Mesodermal cell (in vitro differentiated cells): Measurements from ENCODE around the gene WRAP53.
A peak's percentile ranks its signal among the peaks of the same experiment; 100 is the strongest.

Experiments
- H3K27ac ChIP-seq: 2 replicates; pipeline ENCODE4 v1.7.0; 2013; ENCODE audit warnings: mild to moderate bottlenecking, low read depth, low read length, moderate library complexity; ENCODE audit not compliant: severe bottlenecking
- H3K36me3 ChIP-seq: 2 replicates; pipeline ENCODE4 v1.7.1; 2013; ENCODE audit warnings: mild to moderate bottlenecking, low read length, moderate library complexity; ENCODE audit not compliant: control insufficient read depth, insufficient read depth
- H3K4me1 ChIP-seq: one replicate; pipeline ENCODE4 v1.7.1; 2013; ENCODE audit warnings: mild to moderate bottlenecking, low read length; ENCODE audit not compliant: insufficient read depth, control insufficient read depth, poor library complexity, severe bottlenecking
- H3K4me3 ChIP-seq: 2 replicates; pipeline ENCODE4 v1.7.0; 2013; ENCODE audit warnings: low read length, control low read depth, mild to moderate bottlenecking; ENCODE audit not compliant: insufficient read depth, poor library complexity, severe bottlenecking; ENCODE audit errors: extremely low read depth
- H3K9me3 ChIP-seq: 2 replicates; pipeline ENCODE4 v1.7.1; 2013; ENCODE audit warnings: mild to moderate bottlenecking, low read length, moderate library complexity; ENCODE audit not compliant: control insufficient read depth
- WGBS, 2 experiments: methylation state at CpG; one replicate each; pipeline ENCODE4 v1.1.5; 2013; ENCODE audit warnings: missing lambda C conversion rate in 2 of 2; ENCODE audit not compliant: insufficient coverage in 2 of 2; 5-methylcytosine and 5-hydroxymethylcytosine counted together

Gene WRAP53

DNA sequence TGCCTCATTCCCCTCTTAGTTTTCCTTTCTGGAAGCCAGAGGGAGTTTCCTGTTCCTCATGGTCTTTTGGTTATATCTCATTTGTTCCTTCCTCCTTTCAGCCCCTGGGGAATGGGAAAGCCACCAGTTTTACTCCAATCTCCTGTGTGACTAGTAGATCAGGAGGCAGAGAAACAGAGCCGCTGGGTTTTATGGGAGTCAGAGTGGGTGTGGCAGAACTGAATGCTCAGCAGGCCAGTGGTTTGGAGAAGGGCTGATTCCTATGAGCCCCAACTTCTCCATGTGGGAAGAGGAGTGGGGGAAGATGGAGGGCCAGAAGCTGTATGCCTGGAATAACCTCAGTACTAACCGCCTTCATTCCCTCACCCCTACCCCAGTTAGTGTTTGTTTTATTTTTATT is 33.3 kb downstream of the WRAP53 start:
- no CpG with 5 or more reads among the region's 2 CpGs for WGBS, 2 experiments
- H3K4me3 ChIP-seq = no peak overlapping the region
- H3K27ac ChIP-seq = no peak overlapping the region
- no peaks in the 10 kb centered on the region for H3K9me3 ChIP-seq
- no peaks in the 10 kb centered on the region for H3K36me3 ChIP-seq
- H3K4me1 ChIP-seq = no peaks in the 10 kb centered on the region

DNA sequence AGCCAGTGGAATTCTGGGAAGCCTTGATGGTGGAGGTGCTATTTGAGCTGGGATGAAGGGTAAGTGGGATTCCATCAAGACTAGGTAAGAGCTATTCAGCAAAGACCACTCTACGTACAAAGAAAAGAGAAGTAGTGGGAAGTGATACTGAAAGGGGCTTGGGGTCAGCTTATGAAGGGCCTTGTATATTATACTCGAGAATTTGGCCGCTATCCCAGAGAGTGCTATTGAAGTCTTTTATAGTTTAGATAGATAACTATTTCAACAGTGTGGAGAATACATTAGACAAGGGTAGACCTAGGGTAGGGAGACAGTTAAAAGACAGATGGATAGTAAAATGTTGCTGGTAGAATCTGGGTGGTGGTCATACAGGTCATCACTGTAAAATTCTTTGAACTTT is 39.6 kb downstream of the WRAP53 start:
- Histone ChIP-seq H3K4me3 (no peak overlapping the region), H3K9me3 (no peaks in the 10 kb centered on the region), H3K36me3 (no peaks in the 10 kb centered on the region), H3K4me1 (no peaks in the 10 kb centered on the region), H3K27ac (no peak overlapping the region)
- 81 to 96% methylated on average over 3 of the region's 3 CpGs for WGBS, 2 experiments

DNA sequence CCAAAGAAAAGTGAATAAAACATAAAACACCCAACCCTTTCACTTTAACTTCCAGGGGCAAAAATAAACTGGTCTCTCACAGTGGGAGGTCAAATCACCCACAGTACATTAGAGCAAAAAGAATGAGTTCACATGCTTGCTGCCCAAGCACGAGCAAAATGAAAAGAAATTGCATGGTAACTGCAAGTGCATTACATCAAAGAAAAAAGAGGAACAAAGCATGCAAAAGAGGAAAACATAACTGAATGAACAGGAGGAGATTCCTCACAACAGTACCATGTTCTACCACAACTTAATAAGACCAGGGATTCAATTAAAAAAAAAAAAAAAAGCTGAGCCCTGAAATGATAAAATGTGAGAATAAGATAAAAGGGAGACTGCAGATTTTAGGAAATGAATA is 41.5 kb downstream of the WRAP53 start:
- no peak overlapping the region for H3K4me3 ChIP-seq
- H3K36me3 ChIP-seq = no peaks in the 10 kb centered on the region
- no CpG with 5 or more reads among the region's 1 CpG for WGBS, 2 experiments
- H3K27ac ChIP-seq = no peak overlapping the region
- H3K9me3 ChIP-seq = no peaks in the 10 kb centered on the region
- no peaks in the 10 kb centered on the region for H3K4me1 ChIP-seq

- H3K9me3 ChIP-seq = no peaks in the 10 kb centered on the region
- 92 to 97% methylated on average over 8 to 10 of the region's 14 CpGs for WGBS, 2 experiments
- H3K4me1 ChIP-seq = no peaks in the 10 kb centered on the region
- no peak overlapping the region for H3K27ac ChIP-seq
- no peaks in the 10 kb centered on the region for H3K36me3 ChIP-seq
- H3K4me3 ChIP-seq = no peak overlapping the region
Measured at GRCh38 chr17:7732981-7733539, 44.8 kb downstream of the WRAP53 start.

- H3K4me1 ChIP-seq = no peaks in the 10 kb centered on the region
- H3K4me3 ChIP-seq = no peak overlapping the region
- H3K9me3 ChIP-seq = no peaks in the 10 kb centered on the region
- WGBS, 2 experiments = 91% methylated on average over 5 of the region's 5 CpGs
- H3K36me3 ChIP-seq = no peaks in the 10 kb centered on the region
- no peak overlapping the region for H3K27ac ChIP-seq
Measured at GRCh38 chr17:7737601-7738000, 49.3 kb downstream of the WRAP53 start.

DNA sequence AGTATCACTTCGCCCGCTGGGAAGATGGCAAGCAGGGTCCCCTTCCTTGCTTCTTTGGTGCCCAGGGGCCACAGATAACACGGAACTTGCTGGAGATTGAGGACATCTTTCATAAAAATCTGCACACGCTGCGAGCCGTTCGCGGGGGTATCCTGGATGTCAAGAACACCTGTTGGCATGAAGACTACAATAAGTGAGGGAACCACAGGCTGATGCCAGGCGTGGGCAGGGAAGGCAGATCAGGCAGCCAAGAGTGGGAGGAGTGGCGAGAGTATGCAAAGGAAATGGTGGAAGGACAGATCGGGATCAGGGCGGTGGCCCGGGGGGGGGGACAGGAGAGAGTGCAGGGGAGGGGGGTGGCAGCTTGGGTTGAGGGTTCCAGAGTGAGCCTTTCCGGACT is 51.5 kb downstream of the WRAP53 start:
- Histone ChIP-seq H3K36me3 (no peaks in the 10 kb centered on the region), H3K9me3 (no peaks in the 10 kb centered on the region), H3K4me1 (peaks cover 8% of the 10 kb centered on the region), H3K4me3 (no peak overlapping the region), H3K27ac (no peak overlapping the region)
- 86 to 91% methylated on average over 9 of the region's 14 CpGs for WGBS, 2 experiments

DNA sequence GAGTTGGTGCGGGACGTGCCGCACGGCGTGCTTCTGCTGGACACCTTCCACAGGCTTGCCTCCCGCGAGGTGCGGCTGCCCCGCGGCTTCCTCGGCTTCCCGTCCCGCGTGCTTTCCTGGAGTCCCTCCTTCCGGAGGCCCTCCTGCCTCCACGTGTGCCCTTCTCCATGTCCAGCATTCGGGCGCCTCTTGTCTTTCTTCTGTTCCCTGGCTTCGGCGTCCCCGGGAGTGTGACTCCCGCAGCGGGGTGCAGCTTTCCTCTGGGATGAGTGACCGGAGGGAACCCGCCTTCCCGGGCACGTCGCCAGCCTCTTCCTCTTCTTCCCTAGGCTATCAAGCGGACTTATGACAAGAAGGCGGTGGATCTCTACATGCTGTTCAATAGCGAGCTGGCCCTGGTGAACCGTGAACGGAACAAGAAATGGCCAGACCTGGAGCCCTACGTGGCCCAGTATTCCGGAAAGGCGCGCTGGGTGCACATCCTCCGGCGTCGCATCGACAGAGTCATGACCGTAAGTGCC is 52.3 kb downstream of the WRAP53 start:
- Histone ChIP-seq H3K9me3 (no peaks in the 10 kb centered on the region), H3K4me3 (no peak overlapping the region), H3K27ac (no peak overlapping the region), H3K36me3 (no peaks in the 10 kb centered on the region), H3K4me1 (peaks cover 12% of the 10 kb centered on the region)
- WGBS, 2 experiments = 92 to 94% methylated on average over 37 to 42 of the region's 42 CpGs

DNA sequence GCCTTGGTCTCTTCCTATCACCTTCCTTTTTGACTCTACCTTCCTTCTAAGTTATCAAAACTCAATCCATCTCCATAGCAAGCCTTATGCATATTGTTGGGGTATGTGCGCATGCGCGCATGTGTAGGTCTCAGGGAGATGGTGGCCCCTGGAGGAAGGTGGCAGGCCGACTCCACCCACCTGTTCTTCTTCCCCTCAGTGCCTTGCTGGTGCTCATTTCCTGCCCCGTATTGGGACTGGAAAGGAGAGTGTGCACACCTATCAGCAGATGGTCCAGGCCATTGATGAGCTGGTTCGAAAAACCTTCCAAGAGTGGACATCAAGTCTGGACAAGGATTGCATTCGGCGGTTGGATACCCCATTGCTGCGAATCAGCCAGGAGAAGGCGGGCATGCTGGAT is 54.5 kb downstream of the WRAP53 start:
- WGBS, 2 experiments = 80 to 84% methylated on average over 7 of the region's 10 CpGs
- no peak overlapping the region for H3K27ac ChIP-seq
- H3K9me3 ChIP-seq = no peaks in the 10 kb centered on the region
- H3K36me3 ChIP-seq = no peaks in the 10 kb centered on the region
- no peak overlapping the region for H3K4me3 ChIP-seq
- peaks cover 20% of the 10 kb centered on the region for H3K4me1 ChIP-seq

DNA sequence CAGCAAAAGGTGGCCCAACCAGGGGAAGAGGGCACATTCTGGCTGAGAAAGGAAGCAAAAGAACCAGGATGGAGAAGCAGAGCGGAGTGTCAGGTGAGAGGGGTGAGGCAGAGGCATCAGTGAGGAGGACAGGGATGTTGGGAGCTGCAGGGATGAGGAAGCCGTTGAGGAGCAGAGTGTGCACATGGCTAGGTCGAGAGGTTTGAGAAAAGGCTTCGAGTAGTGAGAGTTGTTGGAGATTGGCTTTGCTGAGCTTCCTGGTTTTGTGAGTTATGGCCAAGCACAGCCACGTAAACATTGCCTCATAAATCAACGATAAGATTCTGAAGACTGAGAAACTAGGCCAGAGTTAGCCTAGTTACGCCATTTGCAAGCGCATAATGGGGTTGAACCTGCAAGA is 56.1 kb downstream of the WRAP53 start:
- H3K27ac ChIP-seq = no peak overlapping the region
- 91 to 92% methylated on average over 8 of the region's 8 CpGs for WGBS, 2 experiments
- H3K4me1 ChIP-seq = peaks cover 29% of the 10 kb centered on the region
- no peak overlapping the region for H3K4me3 ChIP-seq
- H3K9me3 ChIP-seq = peaks cover 2% of the 10 kb centered on the region
- no peaks in the 10 kb centered on the region for H3K36me3 ChIP-seq

- H3K27ac ChIP-seq = peak overlapping the region; percentile 80
- H3K9me3 ChIP-seq = peaks cover 6% of the 10 kb centered on the region
- 33 to 53% methylated on average over 3 to 4 of the region's 7 CpGs for WGBS, 2 experiments
- H3K4me3 ChIP-seq = no peak overlapping the region
- H3K4me1 ChIP-seq = peaks cover 29% of the 10 kb centered on the region
- H3K36me3 ChIP-seq = no peaks in the 10 kb centered on the region
Measured at GRCh38 chr17:7745748-7746470, 57.6 kb downstream of the WRAP53 start.

DNA sequence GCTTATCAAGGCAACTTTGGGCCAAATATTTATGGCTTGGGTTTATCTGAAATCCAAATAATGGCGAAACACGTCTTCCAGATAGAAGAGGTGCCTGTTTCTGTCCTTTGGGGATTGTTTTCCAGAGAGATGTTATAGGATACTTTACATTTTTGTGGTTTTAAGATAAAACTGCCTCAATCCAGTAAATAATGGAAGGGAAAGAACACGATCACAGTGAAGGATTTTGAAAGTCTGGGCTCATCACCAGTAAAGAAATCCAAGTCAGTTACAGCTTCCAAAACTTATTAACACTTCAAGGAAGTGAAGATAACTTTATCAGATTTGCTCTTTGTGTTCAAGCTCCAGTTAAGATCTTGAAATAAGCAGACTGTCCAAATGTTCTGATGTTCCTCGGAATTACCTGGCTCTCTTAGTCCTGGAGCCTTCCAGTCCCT is 59.4 kb downstream of the WRAP53 start:
- Histone ChIP-seq H3K4me3 (no peak overlapping the region), H3K9me3 (peaks cover 6% of the 10 kb centered on the region), H3K27ac (peak overlapping the region; percentile 97), H3K4me1 (peaks cover 31% of the 10 kb centered on the region), H3K36me3 (no peaks in the 10 kb centered on the region)
- WGBS, 2 experiments = 73 to 88% methylated on average over 1 to 3 of the region's 4 CpGs
